8988T (cell line): Measurements from ENCODE around the gene ARID1B.
"Not testable (repeated sequence)": the region's sequence is repeated elsewhere in the genome, so short reads cannot be mapped to it uniquely, and the experiment has no call there.

Experiments used
- DNase-seq: peaks from one replicate; pipeline ENCODE4 v3.0.0; 2011

Gene ARID1B

DNA sequence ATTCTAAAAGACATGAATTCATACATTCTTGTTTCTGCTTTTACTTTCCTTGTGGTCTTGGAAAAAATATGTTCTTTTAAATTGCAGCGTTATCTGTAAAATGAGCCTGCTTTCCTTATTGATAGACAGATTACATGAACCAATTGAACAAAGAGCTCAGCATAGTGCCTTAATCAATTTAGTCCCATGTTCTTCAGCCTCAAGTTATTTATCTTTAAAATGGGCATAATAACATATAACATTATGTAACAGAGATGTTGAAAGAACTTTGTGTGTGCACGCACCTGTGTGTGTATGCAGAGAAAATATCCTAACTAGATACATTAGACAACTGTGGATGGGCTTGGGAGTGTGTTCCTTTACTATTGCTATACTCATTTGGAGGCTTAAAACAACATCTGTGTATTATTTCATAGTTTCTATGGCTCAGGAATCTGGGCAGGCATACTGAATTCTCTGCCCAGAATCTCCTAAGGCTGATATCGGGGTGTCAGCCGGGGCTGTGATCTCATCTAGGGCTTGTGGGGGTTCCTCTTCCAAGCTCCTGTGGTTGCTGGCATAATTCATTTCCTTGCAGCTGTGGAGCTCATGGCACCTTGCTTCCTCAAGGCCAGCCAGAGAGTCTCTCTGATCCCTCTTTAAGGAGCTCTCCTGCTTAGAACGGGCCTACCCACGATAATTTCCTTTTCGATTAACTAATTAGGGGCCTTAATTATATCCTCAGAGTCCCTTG is 194.1 kb downstream of the ARID1B start:
- DNase-seq: no peak

DNA sequence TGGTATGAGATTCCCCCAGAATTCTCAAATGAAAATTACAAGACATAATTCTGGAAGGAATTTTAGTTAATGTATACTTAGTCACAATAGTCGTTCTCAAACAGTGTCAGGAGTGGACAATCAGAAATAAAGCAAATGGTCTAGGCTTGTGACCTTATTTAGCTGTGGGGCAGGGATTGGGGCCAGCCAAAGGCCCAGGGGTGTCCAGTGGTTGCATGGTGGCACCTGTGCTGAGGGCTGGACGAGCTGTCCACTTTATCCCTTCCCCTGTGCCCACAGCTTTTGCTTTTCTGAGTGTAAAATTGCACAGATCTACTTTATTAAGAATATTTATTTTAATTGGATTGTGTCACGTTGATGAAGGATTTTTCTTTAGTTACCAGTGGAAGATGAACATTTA is 195.0 kb downstream of the ARID1B start:
- no peak for DNase-seq

DNA sequence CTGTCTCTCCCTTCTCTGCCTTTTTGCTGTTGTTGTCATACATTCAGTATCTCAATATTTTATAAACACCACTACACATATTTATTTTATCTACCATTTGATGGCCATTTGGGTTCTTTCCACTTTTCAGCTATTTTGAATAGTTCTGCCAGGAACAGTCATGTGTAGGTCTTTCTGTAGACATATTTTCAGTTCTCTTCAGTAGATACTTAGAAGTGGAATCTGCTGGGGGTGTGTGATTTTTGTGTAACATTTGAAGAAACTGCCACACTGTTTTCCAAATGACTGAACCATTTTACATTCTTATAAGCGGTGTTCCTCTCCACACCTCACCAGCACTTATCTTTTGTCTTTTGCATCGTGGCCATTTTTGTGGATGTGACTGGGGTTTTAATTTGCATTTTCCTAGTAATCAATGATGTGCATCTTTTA is 197.7 kb downstream of the ARID1B start:
- DNase-seq: no peak

DNA sequence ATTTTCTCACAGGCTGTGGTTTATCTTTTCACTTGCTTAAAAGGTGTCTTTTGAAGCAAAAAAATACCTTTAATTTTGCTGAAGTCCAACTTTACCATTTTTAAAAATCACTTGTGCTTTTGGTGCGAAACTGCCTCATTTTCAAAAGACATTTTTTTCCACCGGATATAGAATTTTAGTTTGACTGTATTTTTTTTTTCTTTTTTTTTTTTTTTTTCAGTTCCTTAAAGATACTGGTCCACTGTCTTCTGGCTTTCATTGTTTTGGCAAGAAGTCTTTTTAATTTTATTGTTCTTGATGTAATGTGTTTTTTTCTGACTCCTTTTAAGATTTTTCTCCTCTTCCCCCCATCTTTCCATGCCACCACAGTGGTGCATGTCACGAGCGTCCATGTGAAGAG is 198.2 kb downstream of the ARID1B start:
- DNase-seq: no peak

DNA sequence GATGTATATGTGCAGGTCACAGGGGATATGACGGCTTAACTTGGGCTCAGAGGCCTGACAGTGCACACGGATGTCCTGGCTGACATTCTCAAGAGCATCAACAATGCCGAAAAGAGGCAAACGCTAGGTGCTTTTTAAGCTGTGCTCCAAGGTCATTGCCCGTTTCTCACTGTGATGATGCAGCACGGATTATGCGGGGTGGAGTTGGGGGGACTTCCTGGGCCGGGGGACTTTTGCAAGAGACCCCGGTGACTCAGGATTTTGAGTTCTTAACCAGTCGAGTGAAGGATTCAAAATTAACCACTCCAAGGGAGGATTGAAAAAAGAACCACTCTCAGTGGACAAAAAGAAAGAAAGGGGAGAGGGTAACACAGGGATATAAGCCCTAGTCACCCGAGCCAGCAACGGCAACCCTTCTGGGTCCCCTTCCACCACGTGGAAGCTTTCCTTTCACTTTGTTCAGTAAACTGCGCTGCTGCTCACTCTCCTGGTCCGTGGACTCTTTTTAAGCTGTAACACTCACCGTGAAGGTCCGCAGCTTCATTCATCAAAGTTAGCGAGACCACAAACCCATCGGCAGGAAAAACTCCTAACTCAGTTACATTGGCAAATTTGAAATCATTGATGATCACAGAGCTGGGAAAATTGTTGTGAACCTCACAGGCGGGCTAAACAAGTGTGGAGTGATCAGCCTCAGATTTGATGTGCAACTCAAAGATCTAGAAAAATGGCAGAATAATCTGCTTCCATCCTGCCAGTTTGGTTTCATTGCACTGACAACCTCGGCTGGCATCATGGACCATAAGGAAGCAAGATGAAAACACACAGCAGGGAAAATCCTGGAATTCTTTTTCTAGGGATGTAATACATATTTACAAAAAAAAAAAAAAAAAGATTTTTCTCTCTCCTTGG is 199.3 kb downstream of the ARID1B start:
- no peak for DNase-seq

DNA sequence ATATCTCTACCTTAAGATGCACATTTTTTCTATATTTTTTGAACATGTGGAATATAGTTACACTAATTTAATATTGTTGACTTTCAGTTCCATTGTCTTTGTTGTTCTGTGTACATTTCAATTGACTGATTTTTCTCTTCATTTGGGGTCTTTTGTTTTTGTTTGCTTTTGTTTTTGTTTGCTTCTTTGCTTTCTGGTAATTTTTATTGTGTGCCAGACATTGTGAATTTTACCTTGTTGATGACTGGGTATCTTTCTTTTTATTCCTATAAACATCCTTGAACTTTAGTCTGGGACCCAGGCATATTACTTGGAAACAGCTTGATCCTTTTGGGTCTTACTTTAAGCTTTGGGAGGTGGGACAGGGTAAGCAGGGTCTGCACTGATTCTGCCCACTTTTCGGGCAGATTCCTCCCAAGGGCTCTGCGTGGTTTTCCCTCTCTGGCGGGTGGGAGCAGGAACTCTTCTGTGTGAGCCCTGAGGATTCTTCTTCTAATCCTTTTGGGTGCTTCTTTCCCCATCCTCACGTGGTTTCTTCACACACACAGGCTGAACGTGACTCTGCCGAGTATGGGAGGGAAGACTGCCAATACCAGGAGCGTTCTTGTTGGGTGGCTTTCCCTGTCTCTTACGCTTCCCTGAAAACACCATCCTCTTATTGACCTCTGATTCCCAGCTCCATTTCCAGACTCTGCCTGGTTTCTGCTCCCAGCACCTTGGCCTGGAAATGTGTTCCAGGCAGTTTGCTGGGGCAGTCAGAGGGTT is 200.5 kb downstream of the ARID1B start:
- no peak for DNase-seq

DNA sequence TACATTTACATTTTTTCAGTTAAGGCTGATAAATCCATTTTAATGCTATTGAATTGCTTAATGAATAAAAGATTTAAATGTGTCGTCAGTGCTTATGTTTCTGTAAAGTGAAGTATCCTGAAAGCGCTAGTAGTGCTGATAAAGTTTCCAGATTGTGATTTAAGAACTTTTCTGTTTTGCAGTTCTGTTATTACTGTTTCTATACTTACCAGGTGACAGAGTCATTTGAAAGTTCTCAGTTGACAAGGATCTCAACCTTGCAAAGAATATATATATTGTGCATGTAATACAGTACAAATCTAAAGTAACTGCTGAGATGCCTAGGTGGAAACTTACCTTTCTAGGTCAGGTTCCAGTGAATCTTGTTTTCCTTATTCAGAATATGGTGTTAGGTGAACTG is 201.8 kb downstream of the ARID1B start:
- DNase-seq: no peak

DNA sequence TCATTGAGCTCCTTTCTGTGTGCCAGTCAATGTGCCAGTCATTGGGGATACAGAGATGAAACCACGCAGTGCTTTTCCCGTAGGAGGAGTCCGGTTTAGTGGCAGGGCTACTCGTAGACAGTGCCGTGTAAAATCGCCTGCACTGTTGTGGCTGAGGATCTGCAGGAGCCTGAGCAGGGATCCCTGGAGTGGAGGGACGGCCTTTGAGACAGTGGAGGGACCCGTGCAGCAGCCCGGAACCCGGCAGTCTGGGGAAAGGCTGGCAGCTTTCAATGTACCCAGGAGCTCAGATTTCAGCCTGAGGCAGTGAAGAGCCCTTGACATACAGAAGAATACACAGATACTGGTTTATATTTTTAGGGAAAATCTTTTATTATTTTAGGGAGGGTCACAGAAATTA is 203.3 kb downstream of the ARID1B start:
- no peak for DNase-seq

DNA sequence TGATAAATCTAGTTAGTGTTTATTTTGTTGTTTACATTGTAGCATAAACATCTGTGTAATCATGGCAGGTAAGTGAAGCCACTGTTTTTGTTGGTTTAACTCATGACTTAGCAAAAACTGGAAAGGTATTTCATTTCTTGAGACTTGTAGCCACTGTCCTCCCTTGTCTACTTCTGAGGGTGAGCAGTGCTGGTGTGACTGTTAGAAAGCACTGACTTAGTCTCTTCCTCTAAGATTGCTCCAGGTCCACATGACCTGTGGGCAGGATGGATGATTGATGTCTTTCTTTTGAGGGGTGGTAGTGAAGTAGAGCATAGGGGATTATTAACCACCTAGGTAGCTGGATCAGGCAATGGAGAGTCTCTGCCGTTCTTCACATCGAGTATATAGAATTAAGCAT is 203.8 kb downstream of the ARID1B start:
- DNase-seq: no peak

DNA sequence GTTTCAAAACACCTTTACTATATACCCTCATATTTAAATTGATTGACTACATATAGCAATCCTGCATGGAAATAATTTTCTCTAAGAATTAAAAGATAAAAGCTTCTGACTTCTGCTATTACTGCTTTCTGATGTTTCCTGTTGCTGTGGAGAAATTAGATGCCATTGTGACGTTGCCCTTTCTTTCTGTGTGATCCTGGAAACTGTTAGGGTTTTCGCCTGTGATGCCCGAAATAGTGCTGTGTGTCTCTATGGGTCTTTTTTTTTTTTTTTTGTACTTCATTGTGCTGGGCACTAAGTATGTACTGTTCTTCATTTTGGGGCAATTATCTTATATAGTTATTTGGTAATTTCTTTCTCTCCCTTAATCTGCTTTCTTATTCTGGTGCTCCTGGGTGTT is 205.0 kb downstream of the ARID1B start:
- DNase-seq: no peak

DNA sequence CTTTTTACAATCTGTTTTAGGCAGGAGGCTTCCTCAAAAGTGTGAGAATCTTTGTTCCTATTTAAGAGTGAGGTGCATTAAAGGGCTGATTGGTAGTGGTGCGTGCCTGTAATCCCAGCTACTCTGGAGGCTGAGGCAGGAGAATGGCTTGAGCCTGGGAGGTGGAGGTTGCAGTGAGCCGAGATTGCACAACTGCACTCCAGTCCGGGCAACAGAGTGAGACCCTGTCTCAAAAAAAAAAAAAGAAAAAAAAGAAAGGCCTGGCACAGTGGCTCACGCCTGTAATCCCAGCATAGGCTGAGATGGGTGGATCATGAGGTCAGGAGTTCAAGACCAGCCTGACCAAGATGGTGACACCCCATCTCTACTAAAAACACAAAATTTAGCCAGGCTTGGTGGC is 205.7 kb downstream of the ARID1B start:
- not testable (repeated sequence) for DNase-seq

DNA sequence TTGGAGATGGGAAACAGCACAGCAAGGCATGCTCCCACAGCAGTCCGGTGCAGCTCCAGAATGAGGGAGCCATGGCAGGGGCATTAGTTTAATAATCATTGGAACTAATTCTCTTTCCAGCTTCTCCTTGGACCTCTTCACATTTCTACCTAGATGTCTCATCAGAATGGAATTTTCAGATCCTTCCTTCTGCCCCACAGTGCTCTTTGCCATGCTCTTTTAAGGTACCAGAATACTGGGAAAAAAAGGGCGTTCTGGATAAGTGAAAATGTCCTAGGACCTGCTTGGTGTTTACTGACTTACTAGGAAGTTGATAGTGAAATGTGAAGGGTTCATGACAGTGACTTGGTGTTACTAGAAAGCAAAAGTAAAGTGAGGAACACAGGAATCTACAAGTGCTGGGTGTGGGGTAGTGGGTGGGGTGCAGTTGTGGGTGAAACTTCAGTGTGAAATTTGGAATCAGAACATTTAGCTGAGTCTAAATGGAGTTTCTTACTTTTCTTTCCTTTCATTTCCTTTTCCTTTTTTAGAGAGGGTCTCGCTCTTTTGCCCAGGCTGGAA is 207.1 kb downstream of the ARID1B start:
- DNase-seq: no peak

DNA sequence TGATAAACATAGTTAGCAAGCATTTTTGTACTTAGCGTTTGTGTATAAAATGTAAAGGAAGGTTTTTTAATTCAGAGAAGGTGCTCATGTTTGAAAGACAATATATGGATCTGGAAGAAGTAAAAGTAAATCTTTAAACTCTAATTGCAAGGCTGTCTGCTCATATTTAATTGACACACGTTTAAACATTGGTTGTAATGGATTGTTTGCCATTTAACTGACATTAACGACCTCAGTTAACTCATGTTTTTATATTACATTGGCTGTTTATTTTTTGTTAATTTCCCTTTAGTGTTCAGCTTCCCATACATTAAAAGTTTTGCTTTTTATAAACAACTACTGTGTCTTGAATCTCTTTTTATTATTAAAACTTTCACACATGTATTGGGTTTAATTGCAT is 208.1 kb downstream of the ARID1B start:
- DNase-seq: no peak

DNA sequence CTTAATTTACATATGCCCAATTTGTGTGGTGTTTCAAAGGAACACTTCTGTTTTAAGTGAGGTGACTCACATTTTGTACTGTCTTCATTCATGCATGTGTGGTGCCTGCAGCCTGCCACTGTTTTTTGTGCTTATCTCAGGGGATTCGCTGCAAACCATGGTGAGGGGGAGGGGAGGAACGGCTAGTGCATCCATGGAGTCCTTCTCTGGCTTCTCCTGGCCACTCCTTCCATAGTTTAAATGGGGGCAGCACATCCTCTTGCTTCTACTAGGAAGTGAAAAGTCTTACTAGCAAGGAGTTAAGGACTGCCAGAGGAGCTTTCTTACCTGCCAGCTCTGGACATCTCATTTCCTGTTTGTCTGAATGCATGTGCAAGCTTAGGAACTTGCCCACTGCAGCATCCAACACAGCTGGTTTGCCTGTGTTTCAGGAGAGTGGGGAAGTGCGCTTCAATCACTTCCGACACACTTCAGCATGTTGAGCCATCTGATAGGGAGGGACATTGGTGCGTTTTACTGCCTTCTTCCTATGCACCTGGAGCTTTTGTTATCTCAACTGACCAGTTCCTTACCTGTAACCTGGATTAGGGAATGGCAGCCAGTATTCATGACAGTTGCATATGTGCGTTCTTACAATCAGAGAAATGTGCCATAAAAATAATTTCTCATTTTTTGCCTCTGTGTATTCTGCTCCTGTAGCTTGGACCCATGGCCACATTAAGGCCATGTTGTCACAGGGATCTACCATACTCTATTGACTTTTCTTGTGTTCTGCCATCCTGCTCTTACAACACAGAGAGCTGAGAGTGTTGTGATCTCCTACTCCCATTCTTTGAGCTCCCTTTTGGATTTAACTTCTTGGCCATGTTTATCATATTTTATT is 211.3 kb downstream of the ARID1B start:
- no peak for DNase-seq

DNA sequence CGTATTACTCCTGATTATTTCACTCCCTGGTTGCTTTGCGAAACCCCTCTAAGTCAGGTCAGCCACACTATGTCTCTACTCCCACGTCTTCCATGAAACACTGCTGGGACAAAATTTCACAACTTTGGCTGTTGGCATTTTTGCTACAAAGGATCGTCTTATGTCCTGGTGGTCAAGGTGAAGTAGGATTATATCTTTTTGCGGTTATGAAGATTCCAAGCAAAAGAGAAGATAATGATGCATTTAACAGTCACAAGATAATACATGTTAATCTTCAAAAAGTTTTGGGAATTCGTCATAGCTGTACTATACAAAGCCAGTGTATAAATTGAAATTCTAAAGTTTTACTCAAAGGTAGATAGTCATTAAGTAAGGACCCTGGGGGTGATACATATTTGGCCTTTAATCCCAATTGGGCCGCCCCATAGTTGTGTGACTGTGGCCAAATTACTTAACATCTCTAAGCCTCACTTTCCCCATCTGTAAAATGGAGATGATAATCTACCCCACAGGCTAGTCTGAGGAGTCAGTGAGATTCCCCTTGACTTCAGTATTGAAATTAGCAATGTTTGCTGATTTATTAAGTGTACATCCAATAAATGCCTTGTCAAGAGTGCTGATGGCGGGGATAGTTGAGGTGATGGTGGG is 212.1 kb downstream of the ARID1B start:
- DNase-seq: no peak

DNA sequence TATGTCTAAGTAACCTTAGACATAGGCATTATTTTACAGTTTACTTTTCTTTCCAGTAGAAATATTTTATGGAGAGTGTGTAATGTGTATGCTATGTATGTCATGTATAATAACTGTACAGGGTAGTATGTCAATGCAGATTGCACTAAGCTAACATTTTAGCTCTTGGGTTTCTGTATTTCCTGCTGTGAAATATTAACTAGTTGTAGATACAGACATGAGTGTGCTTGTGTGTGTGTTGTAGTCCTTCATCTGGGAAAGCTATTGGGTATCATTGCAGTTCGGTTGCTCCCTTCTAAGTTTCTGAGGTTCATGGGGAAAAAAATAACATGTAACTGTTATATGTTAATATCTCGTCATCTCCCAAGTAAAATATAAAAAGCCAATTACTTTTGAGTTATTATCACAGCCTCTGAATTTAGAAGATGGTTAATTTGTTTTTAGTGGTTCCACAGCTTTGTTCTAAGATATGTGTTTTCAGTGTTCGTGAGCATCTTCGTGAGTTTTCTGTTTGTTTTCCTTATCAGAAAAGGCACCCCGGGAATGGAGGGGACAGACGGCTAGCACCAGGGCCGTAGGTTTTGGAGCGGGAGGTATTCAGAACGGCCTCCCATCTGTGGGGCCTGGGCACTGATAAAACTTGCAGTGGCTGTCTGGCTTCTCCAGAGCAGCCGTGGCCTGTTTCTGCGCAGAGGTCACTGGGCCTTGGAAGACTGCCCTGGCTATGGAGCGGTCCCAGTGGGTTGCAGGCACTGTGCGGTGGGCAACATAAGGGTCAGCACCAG is 215.0 kb downstream of the ARID1B start:
- DNase-seq: no peak

DNA sequence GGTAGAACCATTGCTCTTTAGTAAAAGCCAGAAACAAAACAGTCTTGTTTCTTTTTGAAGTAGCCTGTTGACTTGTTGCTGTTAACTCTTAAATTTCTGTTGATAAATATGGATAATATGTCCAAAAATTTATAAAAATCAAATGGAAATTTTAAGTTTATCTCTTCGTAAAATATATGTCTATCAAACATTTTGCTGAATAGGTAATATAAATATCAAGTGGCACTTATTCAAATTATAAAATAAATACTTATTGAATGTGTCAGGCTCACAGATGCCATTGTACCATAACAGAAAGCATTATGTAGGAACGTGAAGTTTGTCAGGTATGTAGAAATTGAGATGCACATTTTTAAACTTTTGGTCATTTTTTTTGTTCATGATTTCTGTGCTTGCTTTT is 216.5 kb downstream of the ARID1B start:
- no peak for DNase-seq

DNA sequence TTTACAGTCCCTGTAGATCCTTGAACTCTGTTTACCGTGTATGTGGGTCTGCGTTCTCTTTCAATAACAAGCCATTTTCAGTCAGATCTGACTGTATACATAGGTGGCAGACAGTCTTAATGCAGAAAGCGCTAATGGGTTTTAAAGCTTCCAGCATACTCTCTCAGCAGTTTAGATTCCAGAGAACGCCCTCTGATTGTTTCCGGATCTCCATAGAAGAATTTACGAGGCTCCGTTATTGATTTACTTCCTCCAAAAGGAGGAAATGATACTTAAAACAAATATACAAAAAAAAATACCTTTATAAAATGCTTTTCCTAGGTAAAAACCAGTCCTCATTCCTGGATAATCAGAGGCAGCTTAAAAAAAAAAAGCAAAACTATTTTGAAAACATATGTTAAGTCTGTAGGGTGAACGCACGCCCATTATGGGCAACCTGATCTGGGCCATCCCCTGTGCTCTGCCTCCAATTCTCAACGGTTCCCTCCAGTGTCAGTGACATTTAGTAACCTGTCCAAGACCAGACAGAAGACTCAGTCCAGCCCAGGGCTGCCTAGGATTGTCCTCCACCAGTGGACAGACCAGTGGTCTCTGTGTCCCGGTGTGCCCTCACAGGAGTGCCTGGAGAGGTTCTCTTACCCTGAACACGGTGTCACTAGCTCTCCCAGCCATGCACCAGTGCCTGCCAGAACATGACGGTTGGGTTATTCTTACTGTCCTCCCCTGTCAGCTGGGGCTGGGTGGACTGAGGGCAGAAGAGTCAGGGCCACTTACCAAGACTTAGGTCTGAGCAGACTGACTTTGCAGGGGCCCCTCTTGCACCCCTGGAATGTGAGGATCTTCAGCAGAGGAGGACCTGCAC is 217.3 kb downstream of the ARID1B start:
- DNase-seq: no peak

DNA sequence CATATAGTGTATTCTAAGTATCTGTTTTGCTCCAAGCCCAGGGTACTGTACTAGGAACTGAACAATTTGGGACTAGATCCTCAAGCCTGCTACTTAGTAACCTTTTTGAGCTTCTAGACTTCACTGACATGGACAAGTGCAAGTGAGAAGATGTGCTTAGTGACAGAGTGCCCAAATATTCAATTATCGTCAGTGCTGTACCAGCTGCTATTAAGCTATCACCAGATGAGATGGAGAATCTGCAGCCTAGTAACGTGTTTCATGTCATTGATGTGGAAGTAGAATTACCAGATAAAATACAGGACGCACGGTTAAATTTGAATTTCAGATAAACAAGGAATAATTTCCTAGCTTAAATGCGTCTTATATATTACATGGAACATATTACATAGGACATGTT is 218.3 kb downstream of the ARID1B start:
- no peak for DNase-seq

DNA sequence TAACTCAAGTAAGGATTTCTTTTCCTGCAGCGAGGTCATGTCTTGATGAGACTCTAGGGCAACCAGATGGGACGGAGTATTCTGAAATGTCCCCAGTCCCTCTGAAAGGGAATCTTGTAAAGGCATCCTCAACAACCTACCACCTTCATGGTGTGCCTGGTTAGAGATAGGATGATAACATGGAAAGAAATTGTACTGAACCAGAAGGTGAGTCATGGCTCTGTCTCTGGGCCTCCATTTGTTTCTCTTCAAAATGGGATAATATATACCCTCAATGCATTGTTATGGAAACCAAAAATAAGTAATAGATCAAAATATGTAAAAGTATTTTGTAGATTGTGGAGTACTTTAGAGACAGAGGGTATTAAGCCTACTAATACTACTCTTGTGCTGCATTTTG is 219.1 kb downstream of the ARID1B start:
- no peak for DNase-seq
